Large intestine (tissue), 3 donors: Measurements from ENCODE around the gene CD81. TPM values are rescaled to one million over a fixed set of nuclear protein-coding genes. Genes with fewer than 3 reads are reported as not detected.

ENCODE experiments used
- DNase-seq, 2 donors: peaks; one replicate each; pipeline versions ENCODE4 v3.0.0 to v3.0.0-alpha.2; 2013
- H3K27ac ChIP-seq: one replicate; pipeline ENCODE4 v1.5.1; 2013; ENCODE audit warnings: low read length
- H3K27me3 ChIP-seq: 2 replicates; pipeline ENCODE4 v1.6.1; 2013; ENCODE audit warnings: low read length; ENCODE audit not compliant: control insufficient read depth, insufficient read depth
- H3K36me3 ChIP-seq: 2 replicates; pipeline ENCODE4 v1.6.1; 2013; ENCODE audit warnings: low read length; ENCODE audit not compliant: control insufficient read depth, insufficient read depth
- H3K4me1 ChIP-seq: one replicate; pipeline ENCODE4 v1.6.1; 2013; ENCODE audit warnings: low read length; ENCODE audit not compliant: control insufficient read depth, insufficient read depth
- H3K4me3 ChIP-seq: one replicate; pipeline ENCODE4 v1.5.1; 2013; ENCODE audit warnings: low read length
- H3K9me3 ChIP-seq: one replicate; pipeline ENCODE4 v1.6.1; 2013; ENCODE audit warnings: mild to moderate bottlenecking, low read depth, low read length, moderate library complexity; ENCODE audit not compliant: control insufficient read depth
- WGBS: methylation state at CpG from one replicate; pipeline ENCODE4 v1.1.5; 2013; ENCODE audit warnings: low lambda C conversion rate; ENCODE audit not compliant: insufficient coverage; 5-methylcytosine and 5-hydroxymethylcytosine counted together
- polyA plus RNA-seq: library from polyadenylated mRNA; unstranded; fragments of 120-200 nt; gene quantifications from one replicate; pipeline ENCODE4 v1.2.1, GENCODE V29; 2013

The CD81 gene
- polyA plus RNA-seq, 1 donor: 292 TPM

DNA sequence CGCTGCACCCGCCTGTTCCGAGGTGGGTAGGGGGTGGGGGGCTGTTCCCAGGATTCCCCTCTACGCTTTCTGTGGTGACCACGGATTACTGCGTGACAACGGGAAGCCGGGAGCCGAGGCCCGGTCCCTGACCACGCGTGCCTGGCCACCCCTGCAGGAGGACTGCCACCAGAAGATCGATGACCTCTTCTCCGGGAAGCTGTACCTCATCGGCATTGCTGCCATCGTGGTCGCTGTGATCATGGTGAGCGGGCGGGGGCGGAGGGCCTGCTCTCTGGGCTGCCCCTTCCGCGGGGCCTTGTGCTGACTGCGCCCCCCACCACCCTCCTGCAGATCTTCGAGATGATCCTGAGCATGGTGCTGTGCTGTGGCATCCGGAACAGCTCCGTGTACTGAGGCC, 19.4 kb downstream of the CD81 start:
- no CpG with 5 or more reads among the region's 26 CpGs for WGBS
- no peak for DNase-seq
- H3K27me3 ChIP-seq: no peaks in the 10 kb centered on the region
- H3K27ac ChIP-seq: no peak overlapping the region
- H3K4me3 ChIP-seq: no peak overlapping the region
- H3K4me1 ChIP-seq: peaks cover 13% of the 10 kb centered on the region
- H3K9me3 ChIP-seq: no peaks in the 10 kb centered on the region
- peaks cover 61% of the 10 kb centered on the region for H3K36me3 ChIP-seq

DNA sequence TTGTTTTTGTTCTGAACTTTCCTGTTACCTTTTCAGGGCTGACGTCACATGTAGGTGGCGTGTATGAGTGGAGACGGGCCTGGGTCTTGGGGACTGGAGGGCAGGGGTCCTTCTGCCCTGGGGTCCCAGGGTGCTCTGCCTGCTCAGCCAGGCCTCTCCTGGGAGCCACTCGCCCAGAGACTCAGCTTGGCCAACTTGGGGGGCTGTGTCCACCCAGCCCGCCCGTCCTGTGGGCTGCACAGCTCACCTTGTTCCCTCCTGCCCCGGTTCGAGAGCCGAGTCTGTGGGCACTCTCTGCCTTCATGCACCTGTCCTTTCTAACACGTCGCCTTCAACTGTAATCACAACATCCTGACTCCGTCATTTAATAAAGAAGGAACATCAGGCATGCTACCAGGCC, 19.9 kb downstream of the CD81 start:
- H3K36me3 ChIP-seq: peaks cover 58% of the 10 kb centered on the region
- no peak for DNase-seq
- no peaks in the 10 kb centered on the region for H3K9me3 ChIP-seq
- H3K4me3 ChIP-seq: no peak overlapping the region
- no peak overlapping the region for H3K27ac ChIP-seq
- peaks cover 18% of the 10 kb centered on the region for H3K4me1 ChIP-seq
- no peaks in the 10 kb centered on the region for H3K27me3 ChIP-seq
- no CpG with 5 or more reads among the region's 12 CpGs for WGBS

DNA sequence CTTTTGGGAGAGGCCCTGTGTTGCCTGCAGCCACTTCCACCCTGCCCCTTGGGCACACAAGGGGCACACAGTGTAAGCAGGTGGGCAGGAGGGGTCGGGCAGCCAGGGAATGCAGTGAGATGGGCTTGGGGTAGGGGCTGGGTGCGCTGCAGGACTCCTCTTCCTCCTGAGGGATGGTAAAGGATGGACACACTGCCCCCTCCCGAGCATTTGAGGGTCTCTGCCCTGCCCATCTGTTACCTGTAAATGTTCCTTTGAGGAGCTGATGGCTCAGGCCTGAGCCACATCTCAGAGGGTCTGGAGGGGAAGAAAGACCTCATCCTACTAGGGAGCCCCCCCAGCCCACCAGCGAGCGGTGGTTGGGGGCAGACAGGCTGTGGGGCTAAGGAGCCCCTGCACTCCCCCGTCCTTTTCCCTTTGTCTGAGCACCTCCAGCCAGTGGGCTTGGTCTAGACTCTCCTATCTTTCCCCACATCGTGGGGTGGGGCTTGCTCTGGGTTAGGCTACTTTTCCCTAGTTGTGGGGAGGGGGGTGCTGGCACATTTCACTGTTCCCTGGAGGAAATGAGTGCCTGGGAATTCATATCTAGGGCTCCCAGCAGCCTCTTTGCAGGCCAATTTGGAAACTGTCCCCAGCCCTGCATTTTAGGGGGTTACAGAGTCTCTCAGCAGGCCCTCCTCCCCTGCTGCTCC, 21.7 kb downstream of the CD81 start:
- H3K36me3 ChIP-seq: peaks cover 58% of the 10 kb centered on the region
- peak overlapping the region; percentile 97 for H3K27ac ChIP-seq
- H3K4me1 ChIP-seq: peaks cover 21% of the 10 kb centered on the region
- DNase-seq: no peak
- H3K9me3 ChIP-seq: no peaks in the 10 kb centered on the region
- H3K27me3 ChIP-seq: no peaks in the 10 kb centered on the region
- WGBS: no CpG with 5 or more reads among the region's 7 CpGs
- H3K4me3 ChIP-seq: peak overlapping the region; percentile 96

DNA sequence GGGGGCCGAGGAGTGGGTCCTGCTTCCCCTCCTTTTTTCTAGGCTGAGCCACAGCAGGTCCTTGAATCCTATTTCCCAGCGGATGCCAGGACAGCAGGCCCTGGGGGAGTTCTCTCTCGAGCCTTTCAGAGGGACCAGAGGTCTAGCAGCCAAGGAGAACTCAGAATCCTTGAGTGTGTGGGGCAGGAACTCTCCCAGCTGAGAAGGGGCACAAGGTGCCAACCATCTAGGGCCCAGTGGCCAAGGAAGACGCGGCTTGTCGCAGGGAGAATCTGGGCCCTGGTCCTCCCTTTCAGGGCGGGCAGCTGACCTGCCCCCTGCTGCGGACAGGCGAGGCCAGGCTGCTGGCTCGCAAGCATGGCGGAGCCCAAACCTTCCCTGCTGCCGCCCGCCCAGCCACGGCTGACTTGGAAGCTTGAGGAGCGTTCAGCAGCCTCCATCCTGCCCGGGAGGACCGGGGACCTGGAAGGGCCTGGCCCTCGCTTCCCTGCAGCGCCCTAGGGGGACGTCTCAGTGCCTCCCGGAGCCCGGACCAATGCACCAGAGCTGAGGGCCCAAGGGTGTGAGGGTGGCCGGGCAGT, 22.5 kb downstream of the CD81 start:
- H3K9me3 ChIP-seq: no peaks in the 10 kb centered on the region
- no peak for DNase-seq
- H3K4me3 ChIP-seq: peak overlapping the region; percentile 96
- H3K36me3 ChIP-seq: peaks cover 54% of the 10 kb centered on the region
- H3K4me1 ChIP-seq: peaks cover 21% of the 10 kb centered on the region
- peak overlapping the region; percentile 97 for H3K27ac ChIP-seq
- H3K27me3 ChIP-seq: no peaks in the 10 kb centered on the region
- no CpG with 5 or more reads among the region's 23 CpGs for WGBS

DNA sequence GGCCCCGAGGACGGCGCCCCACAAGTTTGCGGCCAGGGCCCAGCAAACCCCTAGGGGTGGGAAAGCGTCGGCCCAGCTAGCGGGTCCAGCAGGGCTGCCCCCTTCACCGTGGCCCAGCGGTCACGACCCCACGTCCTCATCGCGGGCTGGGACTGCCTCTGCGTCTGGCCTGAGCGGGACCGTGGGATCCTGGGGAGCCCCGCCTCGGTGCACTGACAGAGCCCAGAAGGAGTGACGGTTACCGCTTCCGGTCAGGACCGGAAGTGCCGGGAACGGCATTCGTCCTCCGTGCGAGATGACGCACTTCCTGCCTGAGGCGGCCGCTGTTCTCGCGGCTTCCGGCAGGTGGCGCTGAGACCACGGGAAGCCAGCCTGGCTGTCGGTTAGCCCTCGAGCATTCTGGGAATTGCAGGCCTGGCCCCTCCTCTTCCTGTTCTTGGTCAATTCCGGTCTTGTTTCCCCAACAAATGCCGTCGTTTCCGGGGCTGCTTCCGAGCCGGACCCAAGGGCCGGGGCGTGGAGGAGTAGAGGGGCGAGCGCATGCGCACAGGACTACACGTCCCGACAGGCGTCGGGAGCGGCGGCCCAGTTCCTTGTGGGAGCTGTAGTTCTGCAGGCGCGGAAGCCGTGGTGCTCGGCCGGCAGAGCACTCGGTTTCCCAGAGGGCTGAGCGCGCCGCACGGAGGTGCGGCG, 23.1 kb downstream of the CD81 start, which contains the start of gene TSSC4:
Gene TSSC4 (plus strand): TSS at position 682 of the 693 bp plus-strand sequence. CDS start 1,884 bp downstream, outside the sequence.
- Histone ChIP-seq H3K4me1 (peaks cover 21% of the 10 kb centered on the region), H3K27me3 (no peaks in the 10 kb centered on the region), H3K36me3 (peaks cover 53% of the 10 kb centered on the region), H3K4me3 (peak within 1 kb of the TSS; percentile 96), H3K27ac (peak within 1 kb of the TSS; percentile 97), H3K9me3 (no peaks in the 10 kb centered on the region)
- no CpG with 5 or more reads among the region's 66 CpGs for WGBS
- DNase-seq: peak; percentile 100

DNA sequence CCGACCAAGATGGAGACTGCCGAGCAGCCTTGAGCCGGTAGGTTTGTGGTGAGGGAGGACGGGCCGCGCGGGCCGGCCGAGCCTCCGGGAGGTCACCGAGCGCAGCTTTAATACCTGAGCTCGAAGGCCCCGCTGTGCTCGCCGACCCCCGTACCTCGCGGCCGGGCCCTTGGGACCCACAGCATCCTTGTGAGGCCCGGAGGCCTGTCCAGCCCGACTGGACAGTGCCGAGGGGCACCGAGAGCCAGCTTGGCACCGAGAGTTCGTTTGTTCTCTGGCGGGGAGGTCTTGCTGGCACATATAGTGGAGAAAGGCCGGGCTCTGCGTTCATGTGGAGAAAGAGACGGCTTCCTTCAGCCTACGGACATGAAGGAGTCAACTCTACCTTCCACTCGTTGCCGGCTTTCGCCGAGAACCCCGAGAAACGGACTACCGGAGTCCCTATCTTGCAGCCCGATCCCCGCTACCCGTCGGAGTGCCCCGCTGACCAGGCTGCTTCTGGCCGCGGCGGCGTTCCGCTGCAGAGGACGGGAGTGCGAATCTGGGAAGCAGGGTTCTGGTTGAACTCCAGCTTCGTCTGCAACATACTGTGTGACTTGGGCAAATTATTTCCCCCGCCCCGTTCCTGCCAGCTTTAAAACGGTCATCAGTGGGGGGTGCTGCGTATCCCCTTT, 23.8 kb downstream of the CD81 start:
- H3K36me3 ChIP-seq: peaks cover 48% of the 10 kb centered on the region
- H3K4me1 ChIP-seq: peaks cover 21% of the 10 kb centered on the region
- H3K9me3 ChIP-seq: no peaks in the 10 kb centered on the region
- H3K4me3 ChIP-seq: peak overlapping the region; percentile 87
- DNase-seq: no peak
- H3K27ac ChIP-seq: peak overlapping the region; percentile 60
- H3K27me3 ChIP-seq: no peaks in the 10 kb centered on the region
- no CpG with 5 or more reads among the region's 55 CpGs for WGBS

DNA sequence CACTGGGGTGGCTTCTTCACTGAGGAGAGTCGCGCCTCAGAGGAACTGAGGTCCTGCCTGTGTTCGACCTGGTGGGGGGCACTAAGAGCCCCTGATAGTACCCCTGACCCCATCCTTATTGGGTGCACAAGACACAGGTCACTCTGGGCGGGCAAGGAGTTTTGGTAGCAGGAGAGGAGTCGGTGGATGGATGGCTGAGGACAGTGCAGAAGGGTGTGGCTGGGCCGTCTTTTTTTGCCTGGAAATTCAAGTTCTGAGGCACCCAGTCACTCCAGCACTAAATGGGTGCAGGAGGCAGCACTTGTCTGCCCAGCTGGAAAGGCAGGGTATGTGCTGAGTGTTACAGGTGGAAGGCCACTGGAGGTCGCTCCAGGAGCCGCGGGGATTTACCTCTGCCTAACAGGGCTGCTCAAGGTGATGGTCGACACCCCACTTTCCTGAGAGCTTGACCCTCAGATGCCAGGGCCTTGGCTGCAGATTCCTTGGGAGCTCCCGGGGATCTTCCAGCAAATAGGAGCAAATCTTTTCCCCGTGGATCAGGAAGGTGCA, 24.4 kb downstream of the CD81 start:
- H3K4me3 ChIP-seq: peak overlapping the region; percentile 87
- H3K27me3 ChIP-seq: no peaks in the 10 kb centered on the region
- peaks cover 21% of the 10 kb centered on the region for H3K4me1 ChIP-seq
- H3K27ac ChIP-seq: no peak overlapping the region
- no CpG with 5 or more reads among the region's 12 CpGs for WGBS
- no peaks in the 10 kb centered on the region for H3K9me3 ChIP-seq
- peaks cover 42% of the 10 kb centered on the region for H3K36me3 ChIP-seq
- DNase-seq: no peak

DNA sequence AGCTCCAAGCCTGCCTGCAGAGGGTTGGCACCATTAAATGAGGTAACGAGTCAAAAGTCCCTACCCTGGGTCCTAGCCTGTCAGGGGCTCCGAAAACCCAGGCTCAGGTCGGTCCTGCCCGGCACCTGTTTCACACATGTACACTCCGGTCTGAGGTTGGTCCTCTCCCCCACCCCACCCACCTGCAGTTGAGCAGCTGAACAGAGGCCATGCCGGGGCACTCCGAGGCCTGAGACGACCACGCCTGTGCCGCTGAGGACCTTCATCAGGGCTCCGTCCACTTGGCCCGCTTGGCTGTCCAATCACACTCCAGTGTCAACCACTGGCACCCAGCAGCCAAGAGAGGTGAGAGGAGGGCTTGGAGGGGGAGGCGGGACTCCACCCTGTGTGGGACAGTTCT, 25.0 kb downstream of the CD81 start:
- H3K4me1 ChIP-seq: peaks cover 21% of the 10 kb centered on the region
- H3K27me3 ChIP-seq: no peaks in the 10 kb centered on the region
- no peaks in the 10 kb centered on the region for H3K9me3 ChIP-seq
- H3K36me3 ChIP-seq: peaks cover 36% of the 10 kb centered on the region
- peak overlapping the region; percentile 87 for H3K4me3 ChIP-seq
- WGBS: no CpG with 5 or more reads among the region's 13 CpGs
- no peak overlapping the region for H3K27ac ChIP-seq
- no peak for DNase-seq

DNA sequence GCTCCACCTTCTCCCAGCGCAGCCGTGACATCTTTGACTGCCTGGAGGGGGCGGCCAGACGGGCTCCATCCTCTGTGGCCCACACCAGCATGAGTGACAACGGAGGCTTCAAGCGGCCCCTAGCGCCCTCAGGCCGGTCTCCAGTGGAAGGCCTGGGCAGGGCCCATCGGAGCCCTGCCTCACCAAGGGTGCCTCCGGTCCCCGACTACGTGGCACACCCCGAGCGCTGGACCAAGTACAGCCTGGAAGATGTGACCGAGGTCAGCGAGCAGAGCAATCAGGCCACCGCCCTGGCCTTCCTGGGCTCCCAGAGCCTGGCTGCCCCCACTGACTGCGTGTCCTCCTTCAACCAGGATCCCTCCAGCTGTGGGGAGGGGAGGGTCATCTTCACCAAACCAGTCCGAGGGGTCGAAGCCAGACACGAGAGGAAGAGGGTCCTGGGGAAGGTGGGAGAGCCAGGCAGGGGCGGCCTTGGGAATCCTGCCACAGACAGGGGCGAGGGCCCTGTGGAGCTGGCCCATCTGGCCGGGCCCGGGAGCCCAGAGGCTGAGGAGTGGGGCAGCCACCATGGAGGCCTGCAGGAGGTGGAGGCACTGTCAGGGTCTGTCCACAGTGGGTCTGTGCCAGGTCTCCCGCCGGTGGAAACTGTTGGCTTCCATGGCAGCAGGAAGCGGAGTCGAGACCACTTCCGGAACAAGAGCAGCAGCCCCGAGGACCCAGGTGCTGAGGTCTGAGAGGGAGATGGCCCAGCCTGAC, 26.0 kb downstream of the CD81 start:
- H3K27me3 ChIP-seq: peaks cover 2% of the 10 kb centered on the region
- H3K27ac ChIP-seq: no peak overlapping the region
- H3K4me3 ChIP-seq: no peak overlapping the region
- H3K4me1 ChIP-seq: peaks cover 21% of the 10 kb centered on the region
- no peak for DNase-seq
- no CpG with 5 or more reads among the region's 31 CpGs for WGBS
- peaks cover 29% of the 10 kb centered on the region for H3K36me3 ChIP-seq
- H3K9me3 ChIP-seq: no peaks in the 10 kb centered on the region
